Tibial artery (tissue), 4 donors: ENCODE data around the gene RNF144A.
A peak's percentile ranks its signal among the peaks of the same experiment; 100 is the strongest.

Experiments used
- DNase-seq, 2 donors: peaks; one replicate each; pipeline ENCODE4 v3.0.0-alpha.2; 2019
- H3K27ac ChIP-seq, 2 donors: fragments of 200-600 bp; sonication (generic) in 1 of 2; 1 replicate in 1 of 2; 2 replicates in 1 of 2; pipeline ENCODE4 v1.5.1; 2018 to 2019; ENCODE audit warnings: mild to moderate bottlenecking in 1 of 2
- H3K27me3 ChIP-seq, 2 donors: fragments of 200-600 bp; sonication (generic) in 1 of 2; one replicate each; pipeline versions ENCODE4 v1.5.1 to v1.6.0; 2016 to 2019
- H3K36me3 ChIP-seq, 3 donors: fragments of 200-600 bp; sonication (generic) in 2 of 3; one replicate each; pipeline ENCODE4 v1.5.1; 2016 to 2019; ENCODE audit warnings: mild to moderate bottlenecking in 2 of 3
- H3K4me1 ChIP-seq, 4 donors: fragments of 200-600 bp; sonication (generic) in 2 of 4; 1 replicate in 3 of 4; 2 replicates in 1 of 4; pipeline ENCODE4 v1.5.1; 2016 to 2019
- H3K4me3 ChIP-seq, 2 donors: fragments of 200-600 bp; sonication (generic) in 1 of 2; 1 replicate in 1 of 2; 2 replicates in 1 of 2; pipeline ENCODE4 v1.5.1; 2018 to 2019; ENCODE audit warnings: mild to moderate bottlenecking in 2 of 2
- H3K9me3 ChIP-seq, 3 donors: fragments of 200-600 bp; sonication (generic) in 1 of 3; one replicate each; pipeline ENCODE4 v1.5.1; 2016 to 2019
- intact Hi-C: fragments of 100-400 bp; cut with DNase I; formaldehyde crosslinking; loops from one replicate; pipeline ENCODE4 v1.15.0; 2023; ENCODE audit warnings: low total_unique reads
- TF ChIP-seq, protein P1 (sequence below), 2 experiments: fragments of 200-600 bp in 1 of 2; fragments of 450-650 bp in 1 of 2; IDR thresholded peaks; one replicate each; pipeline ENCODE4 v1.5.1; 2017 to 2019; ENCODE audit warnings: antibody characterized with exemption in 2 of 2, mild to moderate bottlenecking in 1 of 2, moderate library complexity in 1 of 2

The RNF144A gene

DNA sequence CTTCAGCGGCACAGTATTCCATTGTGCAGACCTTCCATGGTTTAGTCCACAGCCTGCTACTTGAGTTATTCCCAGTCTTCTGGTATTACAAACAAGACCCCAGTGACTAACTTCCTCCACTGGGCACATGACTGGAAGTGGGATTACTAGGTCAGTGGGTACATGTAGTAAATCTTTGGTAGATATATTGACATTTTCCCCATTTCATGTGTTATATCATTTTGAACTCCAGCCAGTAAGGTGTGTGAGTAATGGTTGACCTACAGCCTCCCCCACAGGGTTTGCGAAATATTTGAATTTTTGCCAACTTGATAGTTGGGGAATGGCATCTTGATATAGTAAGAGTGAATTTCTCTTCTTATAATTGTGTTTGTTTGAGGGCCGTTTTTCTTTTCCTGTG, 58.8 kb downstream of the RNF144A start:
- no peaks in the 10 kb centered on the region for H3K4me1 ChIP-seq
- H3K27ac ChIP-seq, result no peak overlapping the region
- no peak overlapping the region for H3K4me3 ChIP-seq
- intact Hi-C loops, result no loop called here
- no peaks in the 10 kb centered on the region for H3K27me3 ChIP-seq
- TF ChIP-seq, protein P1, sequence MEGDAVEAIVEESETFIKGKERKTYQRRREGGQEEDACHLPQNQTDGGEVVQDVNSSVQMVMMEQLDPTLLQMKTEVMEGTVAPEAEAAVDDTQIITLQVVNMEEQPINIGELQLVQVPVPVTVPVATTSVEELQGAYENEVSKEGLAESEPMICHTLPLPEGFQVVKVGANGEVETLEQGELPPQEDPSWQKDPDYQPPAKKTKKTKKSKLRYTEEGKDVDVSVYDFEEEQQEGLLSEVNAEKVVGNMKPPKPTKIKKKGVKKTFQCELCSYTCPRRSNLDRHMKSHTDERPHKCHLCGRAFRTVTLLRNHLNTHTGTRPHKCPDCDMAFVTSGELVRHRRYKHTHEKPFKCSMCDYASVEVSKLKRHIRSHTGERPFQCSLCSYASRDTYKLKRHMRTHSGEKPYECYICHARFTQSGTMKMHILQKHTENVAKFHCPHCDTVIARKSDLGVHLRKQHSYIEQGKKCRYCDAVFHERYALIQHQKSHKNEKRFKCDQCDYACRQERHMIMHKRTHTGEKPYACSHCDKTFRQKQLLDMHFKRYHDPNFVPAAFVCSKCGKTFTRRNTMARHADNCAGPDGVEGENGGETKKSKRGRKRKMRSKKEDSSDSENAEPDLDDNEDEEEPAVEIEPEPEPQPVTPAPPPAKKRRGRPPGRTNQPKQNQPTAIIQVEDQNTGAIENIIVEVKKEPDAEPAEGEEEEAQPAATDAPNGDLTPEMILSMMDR (IDR thresholded peaks at IDR 0.05), result no peak
- no peak for DNase-seq
- H3K36me3 ChIP-seq, result no peaks in the 10 kb centered on the region
- no peaks in the 10 kb centered on the region for H3K9me3 ChIP-seq

DNA sequence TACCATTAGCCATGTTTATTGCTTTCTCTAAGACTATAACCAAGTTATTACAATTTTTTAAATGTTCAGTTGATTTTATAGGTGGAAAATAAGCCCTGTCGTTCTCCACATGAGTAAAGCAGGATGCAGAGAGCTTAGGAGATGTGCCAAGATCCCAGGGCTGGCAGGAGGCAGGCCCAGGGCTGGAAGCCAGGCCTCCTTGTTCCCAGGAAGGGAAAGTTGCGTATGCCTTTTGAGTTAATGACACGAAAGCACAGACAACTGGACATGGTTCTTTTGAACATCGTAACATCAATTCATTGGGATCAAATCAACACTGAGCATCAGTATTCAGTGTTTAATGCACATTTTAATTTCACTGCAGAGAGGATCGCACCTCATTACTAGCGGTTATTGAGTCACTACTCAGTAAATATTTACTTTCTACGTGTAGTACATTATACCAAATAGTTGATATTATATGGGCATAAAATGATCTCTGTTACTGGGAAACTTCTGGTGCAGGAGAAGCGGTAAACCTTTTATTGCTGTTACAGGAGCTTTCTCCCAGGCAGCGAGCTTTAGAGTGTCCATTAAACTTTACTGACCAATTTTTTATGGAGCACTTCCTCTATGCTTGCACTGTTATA, 60.0 kb downstream of the RNF144A start:
- peak in 1 of 2 donors; percentile 73 for DNase-seq
- no peak overlapping the region for H3K27ac ChIP-seq

DNA sequence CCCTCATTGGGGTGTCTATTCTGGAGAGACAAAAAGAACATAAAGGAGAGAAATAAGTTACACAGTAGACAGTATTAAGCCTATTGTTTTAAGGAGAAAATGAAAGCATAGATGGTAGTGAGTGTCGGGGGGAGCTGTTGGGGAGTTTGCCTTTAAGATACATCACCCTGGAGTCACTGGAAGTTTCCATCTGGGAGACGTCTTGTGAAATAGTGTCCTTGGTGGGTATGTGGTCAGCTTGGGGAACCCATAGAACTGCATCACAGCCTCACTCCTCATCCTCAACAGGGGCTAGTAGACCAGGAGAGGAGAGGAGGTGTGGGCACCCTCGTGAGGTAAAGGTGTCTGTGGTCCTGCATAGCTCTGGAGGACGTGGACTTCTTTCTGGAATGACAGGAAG, 60.6 kb downstream of the RNF144A start:
- no peaks in the 10 kb centered on the region for H3K27me3 ChIP-seq
- H3K4me3 ChIP-seq, result no peak overlapping the region
- no peaks in the 10 kb centered on the region for H3K9me3 ChIP-seq
- H3K36me3 ChIP-seq, result no peaks in the 10 kb centered on the region
- H3K4me1 ChIP-seq, result no peaks in the 10 kb centered on the region
- no peak overlapping the region for H3K27ac ChIP-seq
- intact Hi-C loops, result no loop called here
- DNase-seq, result no peak
- TF ChIP-seq, protein P1 (IDR thresholded peaks at IDR 0.05), result no peak

More for the DNA sequence above, 60.0 kb downstream of the RNF144A start:
- no peak overlapping the region for H3K4me3 ChIP-seq
- H3K36me3 ChIP-seq, result no peaks in the 10 kb centered on the region
- H3K27me3 ChIP-seq, result no peaks in the 10 kb centered on the region
- H3K4me1 ChIP-seq, result no peaks in the 10 kb centered on the region
- TF ChIP-seq, protein P1 (IDR thresholded peaks at IDR 0.05), result no peak
- intact Hi-C loops, result no loop called here
- no peaks in the 10 kb centered on the region for H3K9me3 ChIP-seq

DNA sequence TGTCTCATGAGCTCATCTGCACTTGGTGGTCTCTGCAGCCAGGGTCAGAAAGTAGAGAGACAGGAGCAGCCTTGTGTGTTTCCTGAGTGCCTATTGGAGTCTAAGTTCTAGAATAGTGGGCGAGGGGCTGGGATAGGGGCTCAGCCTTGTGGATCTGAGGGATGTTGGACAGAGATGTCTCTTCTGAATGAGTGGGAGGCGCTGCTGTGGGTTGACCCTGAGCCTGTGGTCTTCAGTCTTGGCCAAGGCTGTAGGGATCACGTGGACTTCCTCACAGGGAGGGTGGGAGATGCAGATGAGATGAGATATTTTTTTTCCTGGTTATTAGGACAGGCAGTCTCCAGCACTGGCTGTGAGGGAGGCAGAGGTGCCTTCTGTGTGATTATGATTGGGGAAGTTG, 61.8 kb downstream of the RNF144A start:
- no peaks in the 10 kb centered on the region for H3K9me3 ChIP-seq
- no peak for DNase-seq
- H3K27me3 ChIP-seq, result no peaks in the 10 kb centered on the region
- H3K4me3 ChIP-seq, result no peak overlapping the region
- no peaks in the 10 kb centered on the region for H3K36me3 ChIP-seq
- no peaks in the 10 kb centered on the region for H3K4me1 ChIP-seq
- no peak overlapping the region for H3K27ac ChIP-seq
- intact Hi-C loops, result no loop called here
- TF ChIP-seq, protein P1 (IDR thresholded peaks at IDR 0.05), result no peak

DNA sequence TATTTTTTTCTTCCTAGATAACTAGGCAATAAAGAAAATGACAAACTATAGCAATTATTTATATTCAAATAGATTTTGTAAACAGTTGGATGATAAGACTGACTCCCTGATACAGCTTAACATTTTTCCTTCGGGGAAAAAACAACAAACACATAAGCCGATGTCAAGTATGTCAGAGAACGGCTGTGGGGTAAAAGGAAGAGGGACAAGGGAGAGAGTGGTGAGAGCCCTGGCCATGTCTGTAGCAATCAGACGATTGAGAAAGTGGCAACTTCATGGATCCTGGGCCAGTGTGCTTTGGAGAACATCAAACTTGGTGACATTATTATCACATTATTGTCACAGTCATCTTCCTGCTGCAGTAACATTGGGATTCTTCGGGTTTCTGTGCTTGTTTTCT, 65.2 kb downstream of the RNF144A start:
- intact Hi-C loops, result no loop called here
- H3K4me1 ChIP-seq, result no peaks in the 10 kb centered on the region

More for the DNA sequence above, 65.2 kb downstream of the RNF144A start:
- H3K9me3 ChIP-seq, result no peaks in the 10 kb centered on the region
- no peak for DNase-seq
- no peak overlapping the region for H3K27ac ChIP-seq
- TF ChIP-seq, protein P1 (IDR thresholded peaks at IDR 0.05), result no peak
- H3K4me3 ChIP-seq, result no peak overlapping the region
- no peaks in the 10 kb centered on the region for H3K36me3 ChIP-seq
- H3K27me3 ChIP-seq, result no peaks in the 10 kb centered on the region
